GM23338 (cell line): ENCODE data around the gene LHX5. TPM values are rescaled to one million over a fixed set of nuclear protein-coding genes. Genes with fewer than 3 reads are reported as not detected.

Experiments used
- ATAC-seq: fragments of 200-7000 bp; cut with Tn5 transposase; 3 replicates; pipeline ENCODE4 v1.9.1; 2020
- DNase-seq: peaks from one replicate; pipeline ENCODE4 v3.0.0-alpha.2; 2015; ENCODE audit warnings: low spot score
- H2AFZ ChIP-seq: fragments of 200-600 bp; sonication (generic); 2 replicates; pipeline ENCODE4 v1.8.0; 2016; ENCODE audit warnings: antibody characterized with exemption, mild to moderate bottlenecking, moderate library complexity
- H3F3A ChIP-seq: fragments of 200-600 bp; sonication (generic); replicated peaks from 2 replicates; pipeline ENCODE4 v1.8.0; 2017; ENCODE audit warnings: antibody characterized with exemption, mixed run types, low read depth
- H3K27ac ChIP-seq: fragments of 200-600 bp; sonication (generic); 2 replicates; pipeline ENCODE4 v1.6.1; 2016; ENCODE audit warnings: low read depth
- H3K27me3 ChIP-seq: fragments of 200-600 bp; sonication (generic); 2 replicates; pipeline ENCODE4 v1.8.0; 2016; ENCODE audit warnings: mild to moderate bottlenecking, mixed run types, moderate library complexity; ENCODE audit not compliant: insufficient read depth
- H3K36me3 ChIP-seq: fragments of 200-600 bp; sonication (generic); 2 replicates; pipeline ENCODE4 v1.8.0; 2016; ENCODE audit warnings: mild to moderate bottlenecking; ENCODE audit not compliant: insufficient read depth
- H3K4me1 ChIP-seq: fragments of 200-600 bp; sonication (generic); 2 replicates; pipeline ENCODE4 v1.8.0; 2016; ENCODE audit warnings: mild to moderate bottlenecking, moderate library complexity; ENCODE audit not compliant: insufficient read depth
- H3K4me2 ChIP-seq: fragments of 200-600 bp; sonication (generic); 2 replicates; pipeline ENCODE4 v1.7.1; 2017; ENCODE audit warnings: mixed run types
- H3K4me3 ChIP-seq: fragments of 200-600 bp; sonication (generic); 2 replicates; pipeline ENCODE4 v1.6.1; 2016; ENCODE audit warnings: mixed run types
- H3K79me2 ChIP-seq: fragments of 200-600 bp; sonication (generic); replicated peaks from 2 replicates; pipeline ENCODE4 v1.8.0; 2017; ENCODE audit warnings: mild to moderate bottlenecking; ENCODE audit not compliant: insufficient read depth
- H3K9me2 ChIP-seq: fragments of 200-600 bp; sonication (generic); 2 replicates; pipeline ENCODE4 v1.8.0; 2017; ENCODE audit not compliant: insufficient read depth
- H4K20me1 ChIP-seq: fragments of 200-600 bp; sonication (generic); replicated peaks from 2 replicates; pipeline ENCODE4 v1.8.0; 2017; ENCODE audit warnings: mild to moderate bottlenecking; ENCODE audit not compliant: insufficient read depth
- H3K27ac Mint-ChIP-seq: 2 replicates; pipeline ENCODE4 v1.8.0; 2020; ENCODE audit warnings: inconsistent platforms, mild to moderate bottlenecking, moderate library complexity, mixed read lengths
- H3K27me3 Mint-ChIP-seq: 3 replicates; pipeline ENCODE4 v1.8.0; 2022; ENCODE audit warnings: low read depth, mild to moderate bottlenecking, moderate library complexity, mixed read lengths, inconsistent platforms; ENCODE audit not compliant: insufficient read depth, poor library complexity
- H3K36me3 Mint-ChIP-seq: 3 replicates; pipeline ENCODE4 v1.8.0; 2021; ENCODE audit warnings: low read depth, mild to moderate bottlenecking, inconsistent platforms, moderate library complexity, mixed read lengths
- H3K4me1 Mint-ChIP-seq: 3 replicates; pipeline ENCODE4 v1.8.0; 2020; ENCODE audit warnings: mild to moderate bottlenecking, inconsistent platforms, mixed read lengths
- H3K4me3 Mint-ChIP-seq: 3 replicates; pipeline ENCODE4 v1.8.0; 2021; ENCODE audit warnings: moderate library complexity, mild to moderate bottlenecking, inconsistent platforms, mixed read lengths
- H3K9me3 Mint-ChIP-seq: 3 replicates; pipeline ENCODE4 v1.8.0; 2020; ENCODE audit warnings: moderate library complexity, mild to moderate bottlenecking, inconsistent platforms, mixed read lengths
- CTCF ChIP-seq, 2 experiments: fragments of 200-600 bp in 1 of 2; sonication (generic) in 1 of 2; conservative IDR thresholded peaks; 2 replicates each; pipeline versions ENCODE4 v1.5.1 to v1.6.1; 2016 to 2017; ENCODE audit warnings: antibody characterized with exemption in 2 of 2, low read depth in 2 of 2, mild to moderate bottlenecking in 2 of 2, moderate library complexity in 1 of 2
- EZH2 ChIP-seq: fragments of 200-600 bp; sonication (generic); IDR thresholded peaks from one replicate; pipeline ENCODE4 v1.8.0; 2017; ENCODE audit warnings: antibody characterized with exemption, mild to moderate bottlenecking, low read depth; ENCODE audit not compliant: unreplicated experiment
- EZH2phosphoT487 ChIP-seq: fragments of 200-600 bp; sonication (generic); IDR thresholded peaks from one replicate; pipeline ENCODE4 v1.8.1; 2018; ENCODE audit warnings: antibody characterized with exemption; ENCODE audit not compliant: unreplicated experiment
- JUNB ChIP-seq: IDR thresholded peaks from one replicate; pipeline ENCODE4 v1.6.1; 2016; ENCODE audit warnings: antibody characterized with exemption; ENCODE audit not compliant: unreplicated experiment
- NANOG ChIP-seq: IDR thresholded peaks from 2 replicates; pipeline ENCODE4 v1.6.1; 2016; ENCODE audit warnings: antibody characterized with exemption, borderline replicate concordance
- POLR2AphosphoS5 ChIP-seq: IDR thresholded peaks from 2 replicates; pipeline ENCODE4 v1.6.1; 2016; ENCODE audit warnings: antibody characterized with exemption, low read depth
- ZNF331 ChIP-seq: fragments of 250-450 bp; sonication (Bioruptor Pico); IDR thresholded peaks from 2 replicates; pipeline ENCODE4 v1.5.0; 2020; ENCODE audit warnings: low read depth, mild to moderate bottlenecking, moderate library complexity
- polyA plus RNA-seq: library from polyadenylated mRNA; unstranded; fragments of >200 nt; fragmentation: Nextera tagmentation; extraction: Ambion mirVana; gene quantifications from 2 replicates; pipeline ENCODE4 v1.2.1, GENCODE V29; 2016
- total RNA-seq: library from RNA; depleted of rRNA; stranded (reverse); fragments of >200 nt; shearing (Covaris generic); gene quantifications from 2 replicates; pipeline ENCODE4 v1.2.3, GENCODE V29; 2014
- TF ChIP-seq, protein P1 (sequence below): IDR thresholded peaks from one replicate; pipeline ENCODE4 v1.6.1; 2018; ENCODE audit warnings: antibody characterized with exemption; ENCODE audit not compliant: unreplicated experiment
- TF ChIP-seq, protein P2 (sequence below): IDR thresholded peaks from 2 replicates; pipeline ENCODE4 v1.6.1; 2016; ENCODE audit warnings: antibody characterized with exemption

Gene LHX5
- total and polyA plus RNA-seq, 2 experiments from 2014 or later: 0.18 TPM; not detected in 1

DNA sequence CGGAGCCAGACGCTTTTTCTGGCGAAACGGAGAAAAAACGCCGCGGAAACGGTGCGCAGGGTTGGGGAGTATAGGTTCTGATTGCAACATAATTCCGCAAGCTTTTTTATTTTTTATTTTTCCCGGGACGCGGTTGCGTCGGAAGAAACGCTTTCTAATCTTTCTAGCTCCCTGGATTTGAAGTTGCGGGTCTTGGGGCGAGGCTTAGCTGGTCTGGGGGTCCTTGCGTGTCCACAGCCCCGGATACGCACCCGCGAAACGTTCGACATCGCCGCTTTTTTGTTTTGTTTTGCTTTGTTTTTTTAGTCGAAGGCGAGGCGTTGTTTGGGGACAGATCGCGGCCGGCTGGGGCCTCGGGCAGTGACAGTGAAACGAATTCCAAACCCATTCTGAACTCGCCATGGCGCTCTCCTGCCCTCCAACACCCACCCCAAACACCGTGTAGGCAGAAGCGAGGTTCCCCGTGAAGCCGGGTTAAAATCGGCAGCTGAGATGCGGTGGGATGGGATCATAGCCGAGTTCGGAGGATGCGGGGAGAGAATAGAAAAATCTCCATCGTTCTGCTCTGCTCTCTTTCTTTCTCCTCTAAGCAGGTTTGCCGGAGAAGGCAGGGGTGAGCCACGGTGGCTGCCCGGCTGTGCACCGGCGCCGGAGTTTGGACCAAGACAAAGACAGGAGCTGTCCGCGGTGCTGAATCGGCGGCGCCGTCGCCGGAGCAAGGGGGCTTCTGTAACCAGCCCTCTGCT is 8.1 kb upstream of the LHX5 start:
- Histone ChIP-seq H3F3A (peaks cover 33% of the 10 kb centered on the region; the same call in 1 of the 2 replicates), H3K4me2 (peak overlapping the region; percentile 89), H3K27ac (no peak overlapping the region), H4K20me1 (peaks cover 6% of the 10 kb centered on the region), H3K4me1 (peaks cover 70% of the 10 kb centered on the region), H3K9me2 (no peaks in the 10 kb centered on the region), H3K4me3 (peak overlapping the region; percentile 58), H2AFZ (no peak overlapping the region), H3K27me3 (peaks cover 94% of the 10 kb centered on the region), H3K36me3 (no peaks in the 10 kb centered on the region), H3K79me2 (no peaks in the 10 kb centered on the region)
- peaks cover 83% of the 10 kb centered on the region for H3K27me3 Mint-ChIP-seq
- H3K36me3 Mint-ChIP-seq: no peaks in the 10 kb centered on the region
- H3K9me3 Mint-ChIP-seq: peaks cover 2% of the 10 kb centered on the region; the same call in 1 of the 3 replicates
- TF ChIP-seq EZH2 (peak; percentile 85), EZH2phosphoT487 (peak; percentile 88), POLR2AphosphoS5 (no peak), NANOG (no peak), ZNF331 (CRISPR knock-in tag) (no peak), JUNB (no peak), CTCF (conservative IDR thresholded peaks at IDR 0.05; ENCODE audit: low read depth in 2 of 2) (no peak)
- TF ChIP-seq, protein P1, sequence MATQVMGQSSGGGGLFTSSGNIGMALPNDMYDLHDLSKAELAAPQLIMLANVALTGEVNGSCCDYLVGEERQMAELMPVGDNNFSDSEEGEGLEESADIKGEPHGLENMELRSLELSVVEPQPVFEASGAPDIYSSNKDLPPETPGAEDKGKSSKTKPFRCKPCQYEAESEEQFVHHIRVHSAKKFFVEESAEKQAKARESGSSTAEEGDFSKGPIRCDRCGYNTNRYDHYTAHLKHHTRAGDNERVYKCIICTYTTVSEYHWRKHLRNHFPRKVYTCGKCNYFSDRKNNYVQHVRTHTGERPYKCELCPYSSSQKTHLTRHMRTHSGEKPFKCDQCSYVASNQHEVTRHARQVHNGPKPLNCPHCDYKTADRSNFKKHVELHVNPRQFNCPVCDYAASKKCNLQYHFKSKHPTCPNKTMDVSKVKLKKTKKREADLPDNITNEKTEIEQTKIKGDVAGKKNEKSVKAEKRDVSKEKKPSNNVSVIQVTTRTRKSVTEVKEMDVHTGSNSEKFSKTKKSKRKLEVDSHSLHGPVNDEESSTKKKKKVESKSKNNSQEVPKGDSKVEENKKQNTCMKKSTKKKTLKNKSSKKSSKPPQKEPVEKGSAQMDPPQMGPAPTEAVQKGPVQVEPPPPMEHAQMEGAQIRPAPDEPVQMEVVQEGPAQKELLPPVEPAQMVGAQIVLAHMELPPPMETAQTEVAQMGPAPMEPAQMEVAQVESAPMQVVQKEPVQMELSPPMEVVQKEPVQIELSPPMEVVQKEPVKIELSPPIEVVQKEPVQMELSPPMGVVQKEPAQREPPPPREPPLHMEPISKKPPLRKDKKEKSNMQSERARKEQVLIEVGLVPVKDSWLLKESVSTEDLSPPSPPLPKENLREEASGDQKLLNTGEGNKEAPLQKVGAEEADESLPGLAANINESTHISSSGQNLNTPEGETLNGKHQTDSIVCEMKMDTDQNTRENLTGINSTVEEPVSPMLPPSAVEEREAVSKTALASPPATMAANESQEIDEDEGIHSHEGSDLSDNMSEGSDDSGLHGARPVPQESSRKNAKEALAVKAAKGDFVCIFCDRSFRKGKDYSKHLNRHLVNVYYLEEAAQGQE: peak; percentile 94
- TF ChIP-seq, protein P2, sequence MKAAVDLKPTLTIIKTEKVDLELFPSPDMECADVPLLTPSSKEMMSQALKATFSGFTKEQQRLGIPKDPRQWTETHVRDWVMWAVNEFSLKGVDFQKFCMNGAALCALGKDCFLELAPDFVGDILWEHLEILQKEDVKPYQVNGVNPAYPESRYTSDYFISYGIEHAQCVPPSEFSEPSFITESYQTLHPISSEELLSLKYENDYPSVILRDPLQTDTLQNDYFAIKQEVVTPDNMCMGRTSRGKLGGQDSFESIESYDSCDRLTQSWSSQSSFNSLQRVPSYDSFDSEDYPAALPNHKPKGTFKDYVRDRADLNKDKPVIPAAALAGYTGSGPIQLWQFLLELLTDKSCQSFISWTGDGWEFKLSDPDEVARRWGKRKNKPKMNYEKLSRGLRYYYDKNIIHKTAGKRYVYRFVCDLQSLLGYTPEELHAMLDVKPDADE: no peak
- H3K27ac Mint-ChIP-seq: no peak overlapping the region
- peaks cover 72% of the 10 kb centered on the region for H3K4me1 Mint-ChIP-seq
- DNase-seq: peak; percentile 92
- peak; percentile 36 for ATAC-seq
- peak overlapping the region; percentile 64 for H3K4me3 Mint-ChIP-seq
